GM18909 (cell line): ENCODE measurements around the gene GRIN1.

Experiments
- ATAC-seq: cut with Tn5 transposase; IDR thresholded peaks from one replicate; pipeline ENCODE4 v1.9.1; 2021; ENCODE audit warnings: mild to moderate bottlenecking; ENCODE audit not compliant: unreplicated experiment, poor library complexity

GRIN1 gene

DNA sequence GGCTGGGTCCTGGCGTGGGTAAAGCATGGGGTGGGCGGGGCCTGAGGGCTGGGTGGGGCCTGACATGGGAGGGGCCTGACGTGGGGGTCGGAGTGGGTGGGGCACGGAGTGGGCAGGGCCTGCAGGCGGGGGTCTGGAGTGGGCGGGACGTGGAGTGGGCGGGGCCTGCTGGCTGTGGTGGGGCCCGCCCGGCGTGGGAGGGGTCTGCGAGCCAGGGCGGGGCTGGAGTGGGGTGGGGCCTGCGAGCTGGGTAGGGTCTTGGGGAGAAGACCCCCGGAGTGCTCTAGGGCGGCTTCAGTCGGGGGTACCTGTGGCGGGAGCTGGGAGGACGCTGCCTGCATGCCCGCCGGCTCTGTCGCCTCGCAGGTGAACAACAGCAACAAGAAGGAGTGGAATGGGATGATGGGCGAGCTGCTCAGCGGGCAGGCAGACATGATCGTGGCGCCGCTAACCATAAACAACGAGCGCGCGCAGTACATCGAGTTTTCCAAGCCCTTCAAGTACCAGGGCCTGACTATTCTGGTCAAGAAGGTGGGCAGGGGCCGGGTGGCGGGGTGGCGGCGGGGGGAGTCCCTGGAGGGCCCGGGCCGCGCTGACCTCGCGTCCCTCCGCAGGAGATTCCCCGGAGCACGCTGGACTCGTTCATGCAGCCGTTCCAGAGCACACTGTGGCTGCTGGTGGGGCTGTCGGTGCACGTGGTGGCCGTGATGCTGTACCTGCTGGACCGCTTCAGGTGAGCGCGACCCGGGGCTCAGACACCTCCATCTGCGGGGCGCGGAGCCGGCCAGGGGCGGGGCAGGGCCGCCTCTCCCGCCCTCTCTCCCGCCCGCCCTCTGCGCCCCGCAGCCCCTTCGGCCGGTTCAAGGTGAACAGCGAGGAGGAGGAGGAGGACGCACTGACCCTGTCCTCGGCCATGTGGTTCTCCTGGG lies 22.9 kb downstream of the GRIN1 start:
- ATAC-seq, result no peak

DNA sequence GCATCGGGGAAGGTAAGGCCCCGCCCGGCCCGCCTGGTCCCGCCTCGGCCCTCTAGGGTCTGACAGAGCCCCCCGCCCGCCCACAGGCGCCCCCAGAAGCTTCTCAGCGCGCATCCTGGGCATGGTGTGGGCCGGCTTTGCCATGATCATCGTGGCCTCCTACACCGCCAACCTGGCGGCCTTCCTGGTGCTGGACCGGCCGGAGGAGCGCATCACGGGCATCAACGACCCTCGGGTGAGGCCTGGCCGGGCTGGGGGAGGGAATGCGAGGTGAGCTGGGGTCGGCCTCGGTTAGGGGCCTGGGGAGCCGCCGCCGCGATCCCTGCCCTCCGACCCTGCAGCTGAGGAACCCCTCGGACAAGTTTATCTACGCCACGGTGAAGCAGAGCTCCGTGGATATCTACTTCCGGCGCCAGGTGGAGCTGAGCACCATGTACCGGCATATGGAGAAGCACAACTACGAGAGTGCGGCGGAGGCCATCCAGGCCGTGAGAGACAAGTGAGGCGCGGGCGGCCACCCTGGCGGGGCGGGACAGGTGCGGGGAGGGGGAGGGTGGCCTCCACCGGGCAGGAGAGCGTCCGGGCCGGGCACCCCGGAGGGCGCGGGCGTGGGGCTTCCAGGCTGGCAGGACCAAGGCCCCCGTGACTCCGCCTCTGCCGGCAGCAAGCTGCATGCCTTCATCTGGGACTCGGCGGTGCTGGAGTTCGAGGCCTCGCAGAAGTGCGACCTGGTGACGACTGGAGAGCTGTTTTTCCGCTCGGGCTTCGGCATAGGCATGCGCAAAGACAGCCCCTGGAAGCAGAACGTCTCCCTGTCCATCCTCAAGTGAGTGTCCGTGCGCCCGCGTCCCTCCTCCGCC lies 23.8 kb downstream of the GRIN1 start:
- ATAC-seq, result no peak

GRCh38 chr9:137163365-137163715 lies 24.4 kb downstream of the GRIN1 start:
- no peak for ATAC-seq

GRCh38 chr9:137163805-137164204 lies 24.9 kb downstream of the GRIN1 start:
- no peak for ATAC-seq

DNA sequence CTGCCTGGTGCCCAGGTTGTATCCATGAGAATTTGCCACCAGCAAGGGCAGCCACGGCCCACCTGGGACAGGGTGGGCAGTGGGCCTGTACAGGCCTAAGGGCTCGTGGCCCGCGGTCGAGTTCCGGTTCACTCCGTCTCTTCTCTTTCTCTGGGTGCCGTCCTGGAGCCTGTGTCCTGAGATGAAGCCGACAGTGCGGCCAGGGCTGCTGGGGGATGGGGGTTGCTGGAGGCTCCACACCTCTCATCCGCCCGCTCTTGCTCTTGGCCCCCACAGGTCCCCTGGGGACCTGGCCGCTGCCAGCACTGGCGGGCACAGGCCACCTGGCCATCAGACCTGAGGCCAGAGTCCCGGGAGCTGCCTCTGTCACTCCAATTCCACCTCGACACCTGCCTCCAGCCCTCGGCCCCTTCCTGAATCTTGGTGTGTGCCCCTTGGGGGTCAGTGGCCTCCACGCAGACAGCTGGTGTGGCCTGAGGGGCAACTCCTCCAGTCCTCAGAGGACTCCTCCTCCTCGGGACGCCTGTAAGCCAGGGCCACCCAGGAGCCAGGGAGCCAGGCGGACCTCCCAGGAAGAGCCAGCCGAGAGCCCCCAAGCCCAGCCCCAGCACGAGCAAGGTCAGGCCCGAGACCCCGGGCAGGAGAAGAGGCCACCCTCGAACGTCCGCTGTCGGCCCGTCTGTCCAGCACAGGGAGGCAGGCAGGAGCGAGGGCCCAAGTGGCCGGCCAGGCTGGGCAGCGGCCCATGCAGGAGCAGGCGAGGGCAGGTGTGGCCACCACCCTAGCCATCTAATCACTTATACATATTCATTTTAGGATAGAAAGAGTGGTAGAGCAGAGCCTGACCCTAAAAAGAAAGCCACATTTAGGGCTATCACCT lies 25.7 kb downstream of the GRIN1 start:
- ATAC-seq, result no peak

DNA sequence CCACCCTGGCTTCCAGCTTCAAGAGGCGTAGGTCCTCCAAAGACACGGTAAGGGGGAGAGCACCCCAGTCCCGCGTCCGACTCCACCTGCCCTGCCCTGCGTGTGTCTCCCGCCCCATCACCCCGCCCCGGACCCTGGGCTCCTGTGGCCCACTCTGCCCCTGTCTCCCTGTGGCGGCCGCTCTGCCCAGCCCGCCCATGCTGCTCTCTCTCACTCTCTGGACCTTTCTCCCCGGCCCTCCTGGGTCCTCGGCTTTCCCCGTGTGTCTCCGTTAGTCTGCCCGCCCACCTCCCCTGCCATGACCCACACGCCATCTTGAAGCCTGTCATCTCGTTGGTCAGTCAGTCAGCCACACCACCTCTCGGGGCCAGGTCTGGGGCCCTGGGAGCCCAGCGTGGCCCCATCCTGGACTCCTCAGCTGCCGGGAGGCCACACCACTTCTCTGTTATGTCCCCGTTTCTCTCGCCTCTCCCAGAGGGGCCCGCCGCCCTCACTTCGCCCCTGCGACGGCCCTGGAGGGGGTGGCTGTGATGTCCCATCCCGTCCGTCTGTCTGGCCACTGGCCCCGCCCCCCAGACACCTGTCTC lies 26.4 kb downstream of the GRIN1 start:
- no peak for ATAC-seq

- no peak for ATAC-seq
These were observed 27.7 kb downstream of the GRIN1 start for GRCh38 chr9:137166380-137167229.

DNA sequence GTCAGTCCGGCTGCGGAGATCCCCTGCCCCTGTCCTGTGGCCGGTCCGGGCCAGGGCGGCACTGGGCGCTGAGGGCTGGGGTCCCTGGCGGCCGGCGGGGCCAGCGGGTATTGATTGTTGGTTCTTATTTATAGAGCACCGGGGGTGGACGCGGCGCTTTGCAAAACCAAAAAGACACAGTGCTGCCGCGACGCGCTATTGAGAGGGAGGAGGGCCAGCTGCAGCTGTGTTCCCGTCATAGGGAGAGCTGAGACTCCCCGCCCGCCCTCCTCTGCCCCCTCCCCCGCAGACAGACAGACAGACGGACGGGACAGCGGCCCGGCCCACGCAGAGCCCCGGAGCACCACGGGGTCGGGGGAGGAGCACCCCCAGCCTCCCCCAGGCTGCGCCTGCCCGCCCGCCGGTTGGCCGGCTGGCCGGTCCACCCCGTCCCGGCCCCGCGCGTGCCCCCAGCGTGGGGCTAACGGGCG lies 28.4 kb downstream of the GRIN1 start:
- no peak for ATAC-seq

GRCh38 chr9:137167747-137168572 lies 29.0 kb downstream of the GRIN1 start:
- no peak for ATAC-seq

DNA sequence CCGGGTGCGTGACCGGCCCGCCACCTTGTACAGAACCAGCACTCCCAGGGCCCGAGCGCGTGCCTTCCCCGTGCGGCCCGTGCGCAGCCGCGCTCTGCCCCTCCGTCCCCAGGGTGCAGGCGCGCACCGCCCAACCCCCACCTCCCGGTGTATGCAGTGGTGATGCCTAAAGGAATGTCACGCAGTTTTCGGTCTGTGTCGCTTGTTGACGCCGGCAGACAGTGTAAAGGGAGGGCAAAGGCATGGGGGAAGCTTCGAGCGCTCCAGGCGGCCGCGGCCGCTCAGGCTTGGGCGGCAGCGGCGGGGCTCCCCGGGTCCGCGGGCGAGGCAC lies 29.6 kb downstream of the GRIN1 start:
- peak; percentile 11 for ATAC-seq

- peak; percentile 39 for ATAC-seq
These were observed 30.2 kb downstream of the GRIN1 start for GRCh38 chr9:137168904-137169856.

- no peak for ATAC-seq
These were observed 31.0 kb downstream of the GRIN1 start, which contains the start of gene LRRC26 for GRCh38 chr9:137169896-137170358. Gene LRRC26, minus strand, starts transcription at chr9:137170051. Its CDS starts 108 bp downstream, at chr9:137169943.

DNA sequence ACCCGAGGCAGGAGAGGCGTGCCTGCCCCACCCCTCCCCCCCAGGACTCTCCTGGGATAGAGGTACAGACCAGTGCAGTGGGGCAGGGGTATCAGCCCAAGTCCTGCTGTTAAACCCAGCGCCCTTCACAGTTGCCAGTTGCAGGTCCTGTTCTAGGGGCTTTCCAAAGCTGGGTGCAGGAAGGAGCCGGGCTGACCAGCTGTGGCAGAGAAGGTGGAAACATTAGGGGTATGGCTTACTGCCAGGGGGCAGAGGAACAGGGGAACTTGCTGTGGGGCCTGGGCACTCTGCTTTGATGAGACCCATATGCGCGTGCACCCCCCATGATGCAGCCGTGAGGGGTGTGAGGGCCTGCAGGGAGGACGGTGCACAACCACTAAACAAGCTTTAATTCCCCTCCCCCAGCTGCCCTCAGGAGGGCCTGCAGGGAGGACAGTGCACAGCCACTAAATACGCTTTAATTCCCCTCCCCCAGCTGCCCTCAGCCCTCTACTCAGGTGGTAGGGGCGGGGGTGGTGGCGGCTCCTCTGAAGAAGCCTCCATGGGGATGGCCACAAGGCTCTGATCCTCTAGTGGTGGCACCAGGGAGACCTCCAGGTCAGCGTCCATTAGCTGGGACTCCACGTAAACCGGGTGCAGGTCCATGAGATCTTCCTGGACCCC lies 31.7 kb downstream of the GRIN1 start:
- no peak for ATAC-seq

GRCh38 chr9:137171149-137171900 lies 32.4 kb downstream of the GRIN1 start:
- ATAC-seq, result no peak

GRCh38 chr9:137172901-137173795 lies 34.2 kb downstream of the GRIN1 start:
- no peak for ATAC-seq
